Fibroblast of skin of left biceps (primary cell): ENCODE results near the gene RWDD4.

Experiments used
- DNase-seq, 2 experiments: peaks; one replicate each; pipeline ENCODE4 v3.0.0-alpha.2; 2013; ENCODE audit warnings: low read depth in 2 of 2

RWDD4 gene

GRCh38 chr4:183600189-183600685 is 58.7 kb downstream of the RWDD4 start:
- DNase-seq, result no peak

DNA sequence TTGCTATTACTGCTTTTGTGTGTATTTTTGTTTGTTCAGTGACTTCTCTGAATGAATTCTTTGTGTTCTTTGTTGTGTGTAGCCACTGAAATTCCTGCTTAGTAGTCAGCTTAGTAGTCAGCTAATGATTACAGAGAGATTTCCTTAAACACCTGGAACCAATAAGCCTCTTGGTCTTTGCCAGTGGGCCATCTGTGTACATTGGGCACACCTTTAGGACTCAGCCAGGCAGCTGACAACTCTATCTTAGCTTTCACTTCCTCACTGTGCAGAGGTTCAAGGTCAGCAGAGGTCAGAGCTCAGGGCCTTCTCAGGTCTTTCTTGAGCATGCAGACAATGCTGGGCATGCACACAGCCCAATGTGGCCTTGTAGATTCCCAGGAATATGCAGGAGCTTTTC is 59.3 kb downstream of the RWDD4 start:
- DNase-seq, result no peak

DNA sequence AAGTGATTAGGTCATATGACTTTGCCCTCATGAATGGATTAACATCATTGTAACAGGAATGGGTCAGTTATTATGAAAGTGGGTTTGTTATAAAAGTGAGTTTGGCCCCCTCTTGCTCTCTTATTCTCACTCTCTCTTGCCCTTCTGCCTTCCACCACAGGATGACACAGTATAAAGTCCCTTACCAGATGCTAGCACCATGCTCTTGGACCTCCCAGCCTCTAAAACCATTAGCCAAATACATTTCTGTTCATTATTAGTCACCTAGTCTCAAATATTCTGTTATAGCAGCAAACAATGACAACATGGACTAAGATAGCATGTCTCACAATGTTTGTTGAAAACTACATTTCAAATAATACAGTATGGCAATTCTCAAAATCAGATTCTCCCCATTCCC is 59.7 kb downstream of the RWDD4 start:
- no peak for DNase-seq

GRCh38 chr4:183596067-183596757 is 62.8 kb downstream of the RWDD4 start:
- DNase-seq, result no peak

GRCh38 chr4:183594823-183595222 is 64.2 kb downstream of the RWDD4 start:
- no peak for DNase-seq

GRCh38 chr4:183591301-183591700 is 67.7 kb downstream of the RWDD4 start:
- DNase-seq, result no peak
